ENCODE measurements around the gene PLEKHA1.

The PLEKHA1 gene

DNA sequence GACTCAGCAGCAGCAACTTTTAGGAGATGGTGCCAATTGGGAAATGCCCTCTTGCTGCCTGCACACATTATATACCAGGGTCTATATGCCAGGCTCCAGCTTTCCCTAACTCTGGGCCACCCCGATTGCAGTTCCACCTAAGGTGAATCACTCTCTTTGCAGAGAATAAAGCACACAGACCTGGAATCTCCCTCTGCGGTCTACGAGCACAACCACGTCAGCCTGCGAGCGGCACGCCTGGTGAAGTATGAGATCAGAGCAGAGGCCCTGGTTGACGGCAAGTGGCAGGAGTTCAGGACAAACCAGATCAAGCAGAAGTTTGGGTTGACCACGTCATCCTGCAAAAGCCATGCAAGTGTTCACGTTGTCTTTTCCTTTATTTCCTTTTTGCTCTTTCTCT is 38.2 kb upstream of the PLEKHA1 start:
- H3K79me2 ChIP-seq (ENCODE audit: control insufficient read depth, insufficient read depth, low read length, unreplicated experiment), result no peaks in the 10 kb centered on the region
- no peak overlapping the region for H3K4me3 ChIP-seq (ENCODE audit: low read depth, low read length)
- H3K27ac ChIP-seq (ENCODE audit: low read depth, low read length), result no peak overlapping the region
- H2AFZ ChIP-seq (ENCODE audit: low read length, unreplicated experiment), result no peak overlapping the region
- H3K36me3 ChIP-seq (ENCODE audit: insufficient read depth, low read length), result no peaks in the 10 kb centered on the region
- no peaks in the 10 kb centered on the region for H3K27me3 ChIP-seq (ENCODE audit: insufficient read depth, low read length)
- H3K4me1 ChIP-seq (ENCODE audit: control insufficient read depth, insufficient read depth, low read length, unreplicated experiment), result peaks cover 3% of the 10 kb centered on the region

DNA sequence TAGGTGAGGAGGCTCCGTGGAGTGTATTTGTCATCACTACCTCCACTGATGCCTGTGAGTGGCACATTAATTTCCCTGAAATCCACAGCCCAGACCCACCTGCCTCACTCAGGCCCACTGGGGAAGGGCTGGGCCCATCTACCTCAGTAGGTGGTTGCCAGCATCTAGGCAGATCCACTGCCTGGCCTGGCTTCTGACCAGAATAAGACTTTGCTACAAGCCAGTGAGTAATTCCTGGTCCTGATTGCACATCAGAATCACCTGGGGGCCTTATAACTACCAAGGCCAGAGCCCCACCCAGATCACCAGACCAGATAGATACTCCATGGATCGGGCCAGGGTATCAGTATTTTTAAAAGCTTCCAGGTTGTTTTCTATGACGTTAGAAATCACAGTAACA is 37.5 kb upstream of the PLEKHA1 start:
- H3K36me3 ChIP-seq (ENCODE audit: insufficient read depth, low read length), result no peaks in the 10 kb centered on the region
- H3K27me3 ChIP-seq (ENCODE audit: insufficient read depth, low read length), result no peaks in the 10 kb centered on the region
- peaks cover 3% of the 10 kb centered on the region for H3K4me1 ChIP-seq (ENCODE audit: control insufficient read depth, insufficient read depth, low read length, unreplicated experiment)
- H3K79me2 ChIP-seq (ENCODE audit: control insufficient read depth, insufficient read depth, low read length, unreplicated experiment), result no peaks in the 10 kb centered on the region
- no peak overlapping the region for H3K4me3 ChIP-seq (ENCODE audit: low read depth, low read length)
- H3K27ac ChIP-seq (ENCODE audit: low read depth, low read length), result no peak overlapping the region
- H2AFZ ChIP-seq (ENCODE audit: low read length, unreplicated experiment), result no peak overlapping the region

- H3K79me2 ChIP-seq (ENCODE audit: control insufficient read depth, insufficient read depth, low read length, unreplicated experiment), result no peaks in the 10 kb centered on the region
- H2AFZ ChIP-seq (ENCODE audit: low read length, unreplicated experiment), result no peak overlapping the region
- no peaks in the 10 kb centered on the region for H3K27me3 ChIP-seq (ENCODE audit: insufficient read depth, low read length)
- no peaks in the 10 kb centered on the region for H3K4me1 ChIP-seq (ENCODE audit: control insufficient read depth, insufficient read depth, low read length, unreplicated experiment)
- H3K4me3 ChIP-seq (ENCODE audit: low read depth, low read length), result no peak overlapping the region
- no peak overlapping the region for H3K27ac ChIP-seq (ENCODE audit: low read depth, low read length)
- H3K36me3 ChIP-seq (ENCODE audit: insufficient read depth, low read length), result no peaks in the 10 kb centered on the region
Measured at GRCh38 chr10:122338609-122339441, 35.7 kb upstream of the PLEKHA1 start.

DNA sequence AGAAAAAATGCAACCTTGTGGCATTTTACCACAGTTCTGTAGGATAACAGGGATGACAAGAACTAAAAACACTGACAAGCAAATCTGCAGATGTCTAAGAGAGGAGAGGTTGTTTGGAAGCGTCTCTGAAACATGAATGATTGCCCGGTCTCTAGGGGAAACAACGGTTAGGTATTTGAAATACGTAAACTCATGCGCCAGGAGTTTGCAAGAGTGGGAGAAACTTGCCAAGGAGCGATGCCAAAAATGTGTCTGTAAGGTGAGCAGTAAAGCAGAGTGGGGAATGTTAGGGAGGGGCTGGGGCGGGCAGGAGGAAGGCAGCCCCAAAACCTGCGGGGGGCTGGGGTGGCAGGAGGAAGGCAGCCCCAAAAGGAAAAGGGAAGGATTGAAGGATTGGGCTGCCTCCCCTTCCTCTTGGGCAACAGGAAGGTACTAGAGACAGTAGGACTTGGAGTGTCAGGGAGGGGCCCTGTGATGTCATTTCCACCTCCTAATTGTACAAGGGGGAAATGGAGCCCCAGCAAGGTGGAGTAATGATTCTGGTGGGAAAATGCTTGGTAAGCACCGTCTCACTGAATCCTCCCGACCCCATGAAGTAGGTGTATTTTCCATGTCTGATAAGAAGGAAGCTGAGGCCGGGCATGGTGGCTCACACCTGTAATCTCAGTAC is 33.2 kb upstream of the PLEKHA1 start:
- H3K4me3 ChIP-seq (ENCODE audit: low read depth, low read length), result no peak overlapping the region
- H2AFZ ChIP-seq (ENCODE audit: low read length, unreplicated experiment), result no peak overlapping the region
- H3K27ac ChIP-seq (ENCODE audit: low read depth, low read length), result no peak overlapping the region
- no peaks in the 10 kb centered on the region for H3K27me3 ChIP-seq (ENCODE audit: insufficient read depth, low read length)
- H3K36me3 ChIP-seq (ENCODE audit: insufficient read depth, low read length), result no peaks in the 10 kb centered on the region
- H3K4me1 ChIP-seq (ENCODE audit: control insufficient read depth, insufficient read depth, low read length, unreplicated experiment), result peaks cover 7% of the 10 kb centered on the region
- H3K79me2 ChIP-seq (ENCODE audit: control insufficient read depth, insufficient read depth, low read length, unreplicated experiment), result no peaks in the 10 kb centered on the region

DNA sequence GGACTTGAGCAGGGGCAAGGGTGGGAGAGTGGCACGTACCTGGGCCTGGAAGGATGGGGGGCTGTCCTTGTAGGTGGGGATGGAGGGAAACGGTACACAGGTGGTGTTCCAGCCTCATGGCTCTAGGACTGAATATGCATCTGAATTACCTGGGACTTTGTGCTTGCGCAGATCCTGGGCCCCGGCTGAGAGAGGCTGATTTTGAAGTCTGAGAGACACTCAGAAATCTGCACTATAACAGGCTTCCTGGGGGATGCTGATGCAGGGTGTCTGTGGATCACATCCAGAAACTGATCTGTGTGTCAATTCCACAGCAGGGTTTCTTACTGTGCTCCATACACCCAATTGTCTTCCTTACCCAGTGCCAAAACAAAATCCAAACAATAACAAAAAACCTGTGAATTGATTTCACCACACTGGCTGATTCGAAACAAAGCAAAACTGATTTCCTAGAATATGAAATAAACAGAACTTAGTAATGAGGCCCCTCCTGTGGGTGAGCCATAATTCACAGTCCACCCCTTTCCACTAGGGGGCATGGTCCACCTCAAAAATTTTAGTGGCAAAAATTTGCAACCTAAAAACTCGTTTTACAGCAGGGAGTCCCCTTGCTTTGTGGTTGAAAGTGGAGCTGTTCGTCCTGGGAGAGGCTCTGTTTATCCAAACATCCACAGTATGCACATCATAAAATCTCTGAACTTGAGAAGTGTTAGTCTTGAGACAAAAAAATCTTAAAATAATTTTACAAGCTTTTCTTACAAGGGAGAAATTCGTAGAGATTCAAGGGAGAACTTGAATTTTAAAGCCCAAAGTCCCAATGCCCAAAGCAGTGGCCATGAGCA is 32.0 kb upstream of the PLEKHA1 start:
- H3K4me3 ChIP-seq (ENCODE audit: low read depth, low read length), result no peak overlapping the region
- H3K27me3 ChIP-seq (ENCODE audit: insufficient read depth, low read length), result no peaks in the 10 kb centered on the region
- H3K27ac ChIP-seq (ENCODE audit: low read depth, low read length), result no peak overlapping the region
- peaks cover 7% of the 10 kb centered on the region for H3K4me1 ChIP-seq (ENCODE audit: control insufficient read depth, insufficient read depth, low read length, unreplicated experiment)
- no peak overlapping the region for H2AFZ ChIP-seq (ENCODE audit: low read length, unreplicated experiment)
- no peaks in the 10 kb centered on the region for H3K79me2 ChIP-seq (ENCODE audit: control insufficient read depth, insufficient read depth, low read length, unreplicated experiment)
- no peaks in the 10 kb centered on the region for H3K36me3 ChIP-seq (ENCODE audit: insufficient read depth, low read length)

DNA sequence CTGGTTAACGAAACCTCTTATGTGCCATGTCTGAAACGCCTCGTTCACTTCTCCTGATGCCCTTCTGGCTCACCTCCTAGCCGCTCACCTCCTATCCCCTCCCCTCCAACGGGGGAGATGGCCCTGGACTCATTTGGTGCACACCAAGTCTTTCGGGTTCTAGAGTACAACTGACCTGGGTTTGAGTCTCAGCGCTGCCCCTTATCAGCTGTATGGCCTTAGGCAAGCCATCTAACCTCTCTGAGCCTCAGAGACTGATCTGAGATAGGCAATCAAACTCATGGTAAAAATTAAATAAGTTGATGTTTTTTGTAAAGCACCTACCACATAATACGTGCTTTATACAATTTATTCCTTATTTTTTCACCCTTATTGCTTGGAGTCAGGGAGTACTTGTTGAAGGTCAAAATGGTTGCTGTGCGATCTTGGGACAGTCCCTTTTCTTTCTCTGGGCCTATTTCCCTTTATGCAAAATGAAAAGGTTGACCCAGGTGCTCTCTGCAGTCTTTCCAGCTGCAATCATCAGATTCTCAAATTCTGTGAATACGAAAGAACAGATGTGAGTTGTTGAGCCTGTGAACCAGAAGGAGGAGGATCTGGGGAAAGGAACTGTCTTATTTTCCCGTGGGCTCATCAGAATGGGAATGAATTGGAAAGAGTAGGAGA is 31.2 kb upstream of the PLEKHA1 start:
- Histone ChIP-seq H2AFZ (ENCODE audit: low read length, unreplicated experiment) (no peak overlapping the region), H3K27ac (ENCODE audit: low read depth, low read length) (no peak overlapping the region), H3K4me1 (ENCODE audit: control insufficient read depth, insufficient read depth, low read length, unreplicated experiment) (peaks cover 7% of the 10 kb centered on the region), H3K79me2 (ENCODE audit: control insufficient read depth, insufficient read depth, low read length, unreplicated experiment) (no peaks in the 10 kb centered on the region), H3K36me3 (ENCODE audit: insufficient read depth, low read length) (no peaks in the 10 kb centered on the region), H3K4me3 (ENCODE audit: low read depth, low read length) (no peak overlapping the region), H3K27me3 (ENCODE audit: insufficient read depth, low read length) (no peaks in the 10 kb centered on the region)

- no peak overlapping the region for H2AFZ ChIP-seq (ENCODE audit: low read length, unreplicated experiment)
- no peaks in the 10 kb centered on the region for H3K36me3 ChIP-seq (ENCODE audit: insufficient read depth, low read length)
Measured at GRCh38 chr10:122343936-122344335, 30.6 kb upstream of the PLEKHA1 start.

DNA sequence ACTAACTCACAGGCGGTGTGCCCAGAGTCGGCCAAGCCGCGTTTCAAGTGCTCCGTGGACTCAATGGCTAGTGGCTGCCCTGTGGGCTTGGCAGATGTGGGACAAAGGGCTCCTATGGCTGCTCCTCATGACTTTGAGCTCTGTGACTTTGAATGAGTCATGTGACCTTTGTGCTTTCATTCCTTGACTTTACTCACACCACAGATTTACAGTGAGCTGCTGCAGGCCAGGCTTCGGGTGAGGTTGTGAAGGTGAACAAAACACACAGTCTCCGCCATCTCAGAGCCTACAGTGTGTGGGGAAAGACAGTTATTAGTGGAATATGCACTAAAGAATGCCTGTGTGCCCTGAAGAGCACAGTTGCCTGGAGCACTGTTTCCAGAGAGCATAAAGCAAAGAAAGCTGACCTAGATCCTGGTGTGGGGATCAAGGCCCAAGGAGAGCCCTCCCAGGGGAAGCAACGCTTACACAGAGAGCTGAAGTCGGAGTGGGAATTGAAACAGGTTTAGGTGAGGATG is 29.7 kb upstream of the PLEKHA1 start:
- no peak overlapping the region for H2AFZ ChIP-seq (ENCODE audit: low read length, unreplicated experiment)
- no peaks in the 10 kb centered on the region for H3K27me3 ChIP-seq (ENCODE audit: insufficient read depth, low read length)
- no peak overlapping the region for H3K4me3 ChIP-seq (ENCODE audit: low read depth, low read length)
- H3K79me2 ChIP-seq (ENCODE audit: control insufficient read depth, insufficient read depth, low read length, unreplicated experiment), result no peaks in the 10 kb centered on the region
- no peak overlapping the region for H3K27ac ChIP-seq (ENCODE audit: low read depth, low read length)
- H3K36me3 ChIP-seq (ENCODE audit: insufficient read depth, low read length), result no peaks in the 10 kb centered on the region
- H3K4me1 ChIP-seq (ENCODE audit: control insufficient read depth, insufficient read depth, low read length, unreplicated experiment), result peaks cover 7% of the 10 kb centered on the region

More at GRCh38 chr10:122343936-122344335, 30.6 kb upstream of the PLEKHA1 start:
- peaks cover 7% of the 10 kb centered on the region for H3K4me1 ChIP-seq (ENCODE audit: control insufficient read depth, insufficient read depth, low read length, unreplicated experiment)
- no peak overlapping the region for H3K27ac ChIP-seq (ENCODE audit: low read depth, low read length)
- H3K79me2 ChIP-seq (ENCODE audit: control insufficient read depth, insufficient read depth, low read length, unreplicated experiment), result no peaks in the 10 kb centered on the region
- no peaks in the 10 kb centered on the region for H3K27me3 ChIP-seq (ENCODE audit: insufficient read depth, low read length)
- no peak overlapping the region for H3K4me3 ChIP-seq (ENCODE audit: low read depth, low read length)

DNA sequence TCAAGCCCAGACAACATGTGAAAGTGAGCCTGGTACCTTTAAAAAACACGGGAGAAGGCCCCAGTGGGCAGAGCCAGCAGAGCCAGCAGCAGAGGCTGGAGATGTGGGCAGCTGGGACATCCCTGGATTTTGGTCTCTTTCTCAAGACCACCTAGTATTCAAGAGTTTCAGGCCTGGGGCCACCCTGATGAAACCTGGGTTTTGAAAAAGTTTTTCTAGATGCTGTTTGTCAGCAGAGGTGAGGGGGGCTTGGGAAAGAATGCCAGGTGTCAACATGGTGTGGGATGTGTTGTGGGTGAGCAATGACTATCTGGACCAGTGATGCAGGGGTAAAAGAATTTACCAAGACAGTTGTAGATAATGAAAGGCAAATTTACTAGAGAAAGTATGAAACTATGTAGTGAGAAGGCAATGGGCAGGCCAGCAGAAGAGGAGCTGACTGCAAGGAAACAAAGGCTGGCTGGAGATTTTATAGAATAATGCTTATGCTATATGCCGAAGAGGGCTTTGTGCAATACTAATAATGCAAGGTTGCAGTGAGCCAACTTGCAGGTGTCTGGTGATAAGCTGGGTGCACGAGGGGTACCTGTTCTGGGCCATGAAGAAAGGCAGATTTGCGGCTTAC is 28.1 kb upstream of the PLEKHA1 start:
- Histone ChIP-seq H3K4me1 (ENCODE audit: control insufficient read depth, insufficient read depth, low read length, unreplicated experiment) (peaks cover 7% of the 10 kb centered on the region), H3K79me2 (ENCODE audit: control insufficient read depth, insufficient read depth, low read length, unreplicated experiment) (no peaks in the 10 kb centered on the region), H3K36me3 (ENCODE audit: insufficient read depth, low read length) (no peaks in the 10 kb centered on the region), H3K27ac (ENCODE audit: low read depth, low read length) (no peak overlapping the region), H3K27me3 (ENCODE audit: insufficient read depth, low read length) (peaks cover 11% of the 10 kb centered on the region), H2AFZ (ENCODE audit: low read length, unreplicated experiment) (no peak overlapping the region), H3K4me3 (ENCODE audit: low read depth, low read length) (no peak overlapping the region)
